Common myeloid progenitor, CD34-positive (primary cell): ENCODE data around the gene CMTM1.

Source experiments
- CTCF ChIA-PET: fragments of 350-600 bp; sonication (Branson Sonifier 250); formaldehyde crosslinking; loops from one replicate; lab custom pipeline; 2021; ENCODE audit warnings: antibody characterized with exemption; lab: Charles Lee
- POLR2A ChIA-PET: fragments of 350-600 bp; sonication (Branson Sonifier 250); formaldehyde crosslinking; loops from one replicate; lab custom pipeline; 2021; ENCODE audit warnings: antibody characterized with exemption; lab: Charles Lee
- DNase-seq, 3 donors: peaks; one replicate each; pipeline versions ENCODE4 v3.0.0 to v3.0.0-alpha.2; 2013
- H3K27ac ChIP-seq, 2 experiments: 1 replicate in 1 of 2; 2 replicates in 1 of 2; pipeline ENCODE4 v1.7.0; 2013; ENCODE audit warnings: inconsistent platforms in 2 of 2, low read length in 2 of 2, mild to moderate bottlenecking in 2 of 2, low read depth in 1 of 2, moderate library complexity in 1 of 2; ENCODE audit not compliant: severe bottlenecking in 2 of 2, insufficient read depth in 1 of 2, poor library complexity in 1 of 2
- H3K27me3 ChIP-seq, 5 experiments: replicated peaks in 2 of 5; 1 replicate in 3 of 5; 2 replicates in 2 of 5; pipeline versions ENCODE4 v1.6.1 to v1.7.0; 2013; ENCODE audit warnings: low read length in 4 of 5, mild to moderate bottlenecking in 2 of 5, moderate library complexity in 2 of 5, inconsistent platforms in 1 of 5; ENCODE audit not compliant: insufficient read depth in 5 of 5, control insufficient read depth in 4 of 5
- H3K36me3 ChIP-seq, 4 experiments: 1 replicate in 2 of 4; 2 replicates in 2 of 4; pipeline versions ENCODE4 v1.6.1 to v1.7.0; 2013; ENCODE audit warnings: low read length in 3 of 4, control low read depth in 1 of 4, mild to moderate bottlenecking in 1 of 4; ENCODE audit not compliant: control insufficient read depth in 4 of 4, insufficient read depth in 4 of 4
- H3K4me1 ChIP-seq, 4 experiments: 1 replicate in 3 of 4; 2 replicates in 1 of 4; pipeline versions ENCODE4 v1.6.1 to v1.7.1; 2013; ENCODE audit warnings: low read length in 3 of 4, mild to moderate bottlenecking in 3 of 4, control low read depth in 1 of 4, inconsistent platforms in 1 of 4, moderate library complexity in 1 of 4; ENCODE audit not compliant: control insufficient read depth in 4 of 4, insufficient read depth in 4 of 4; ENCODE audit errors: control extremely low read depth in 1 of 4
- H3K4me3 ChIP-seq, 7 experiments: 1 replicate in 4 of 7; 2 replicates in 3 of 7; pipeline versions ENCODE4 v1.5.1 to v1.7.0; 2013; ENCODE audit warnings: mild to moderate bottlenecking in 7 of 7, low read length in 6 of 7, moderate library complexity in 6 of 7, inconsistent platforms in 2 of 7, low read depth in 2 of 7, control low read depth in 1 of 7; ENCODE audit not compliant: insufficient read depth in 4 of 7, control insufficient read depth in 1 of 7; ENCODE audit errors: extremely low read depth in 1 of 7
- H3K9me3 ChIP-seq, 5 experiments: 1 replicate in 4 of 5; 2 replicates in 1 of 5; pipeline versions ENCODE4 v1.6.1 to v1.7.1; 2013; ENCODE audit warnings: low read length in 4 of 5, mild to moderate bottlenecking in 2 of 5, inconsistent platforms in 1 of 5, low read depth in 1 of 5, moderate library complexity in 1 of 5; ENCODE audit not compliant: control insufficient read depth in 4 of 5, insufficient read depth in 2 of 5; ENCODE audit errors: control extremely low read depth in 1 of 5
- WGBS: methylation state at CpG from one replicate; pipeline ENCODE4 v1.1.5; 2013; ENCODE audit not compliant: insufficient coverage; 5-methylcytosine and 5-hydroxymethylcytosine counted together

The CMTM1 gene

DNA sequence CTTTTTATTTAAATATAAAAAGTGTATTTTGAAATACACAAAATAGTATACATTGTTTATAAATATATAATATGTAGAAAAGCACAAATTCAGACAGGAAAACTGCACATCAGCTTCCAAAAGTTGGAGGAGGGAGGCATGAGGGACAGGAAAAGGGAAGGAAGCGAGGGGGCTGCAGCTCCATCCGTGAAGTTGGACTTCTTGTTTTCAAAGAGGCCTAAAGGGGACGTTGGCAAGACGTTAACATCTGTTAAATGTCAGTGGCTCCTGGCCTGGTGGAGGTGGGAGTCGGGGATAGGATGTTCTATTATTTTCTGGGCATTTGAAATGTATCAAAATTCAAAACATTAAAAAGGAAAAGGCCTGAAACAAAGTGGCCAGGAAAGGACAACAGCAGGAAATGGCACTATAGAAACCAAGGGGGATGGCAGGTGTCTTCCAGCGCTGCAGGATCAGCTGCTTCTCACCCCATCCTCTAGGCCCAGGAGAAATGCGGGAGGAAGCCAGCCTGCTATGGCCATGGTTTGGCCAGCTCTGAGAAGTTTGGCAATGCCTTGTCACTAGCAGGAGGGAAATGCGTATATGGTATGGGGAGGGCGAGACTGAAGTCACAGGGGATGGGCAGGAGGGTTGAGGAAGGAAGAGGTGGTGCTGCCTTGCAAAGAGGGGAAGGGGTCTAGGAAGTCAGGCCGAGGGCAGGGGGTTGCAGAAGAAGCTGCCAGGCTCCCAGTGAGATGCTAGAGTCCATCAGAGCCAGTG lies 19.4 kb downstream of the CMTM1 start:
- H3K4me1 ChIP-seq = peaks cover 6 to 67% (median 55%) of the 10 kb centered on the region in 4 experiments
- DNase-seq = peak in 2 of 3 donors; percentile 54 to 67
- no peaks in the 10 kb centered on the region for H3K9me3 ChIP-seq
- peak overlapping the region in 1 of 7 experiments; percentile 28 for H3K4me3 ChIP-seq
- ChIA-PET POLR2A (interaction anchor here (1.3 kb wide), 1 partner anchor 63 kb away, joined by 4 read pairs; no protein-coding TSS in a partner anchor), CTCF (interaction anchor here (0.7 to 3.0 kb wide), 10 partner anchors 16 to 74 kb away, joined by 3 to 16 read pairs (median 3); no protein-coding TSS in a partner anchor)
- 12% methylated on average over 9 of the region's 10 CpGs for WGBS
- no peaks in the 10 kb centered on the region for H3K27me3 ChIP-seq
- H3K27ac ChIP-seq = no peak overlapping the region
- H3K36me3 ChIP-seq = no peaks in the 10 kb centered on the region

DNA sequence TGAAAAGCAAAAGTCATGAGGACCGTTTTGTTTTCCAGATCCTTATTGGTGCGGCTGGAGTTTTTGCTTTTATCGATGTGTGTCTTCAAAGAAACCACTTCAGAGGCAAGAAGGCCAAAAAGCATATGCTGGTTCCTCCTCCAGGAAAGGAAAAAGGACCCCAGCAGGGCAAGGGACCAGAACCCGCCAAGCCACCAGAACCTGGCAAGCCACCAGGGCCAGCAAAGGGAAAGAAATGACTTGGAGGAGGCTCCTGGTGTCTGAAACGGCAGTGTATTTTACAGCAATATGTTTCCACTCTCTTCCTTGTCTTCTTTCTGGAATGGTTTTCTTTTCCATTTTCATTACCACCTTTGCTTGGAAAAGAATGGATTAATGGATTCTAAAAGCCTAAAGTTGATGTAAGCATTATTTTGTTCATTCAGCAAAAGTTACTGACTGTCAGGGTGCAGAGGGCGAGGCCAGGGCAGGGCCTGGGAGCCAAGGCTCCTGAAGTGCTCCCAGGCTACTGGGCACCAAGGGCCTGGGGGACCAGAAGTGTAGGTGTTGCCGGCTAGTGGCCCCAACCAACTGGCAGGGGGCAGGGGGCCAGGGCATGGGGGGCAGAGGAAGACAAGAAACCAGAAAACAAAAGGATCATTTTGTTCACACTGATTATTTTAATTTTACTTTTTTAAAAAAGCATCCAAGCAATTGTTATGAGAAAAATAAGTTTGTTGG lies 21.8 kb downstream of the CMTM1 start:
- Histone ChIP-seq H3K4me1 (peaks cover 6 to 65% (median 54%) of the 10 kb centered on the region in 4 experiments), H3K36me3 (no peaks in the 10 kb centered on the region), H3K4me3 (peak overlapping the region in 3 of 7 experiments; percentile 29 to 54 (median 38)), H3K27me3 (no peaks in the 10 kb centered on the region), H3K9me3 (no peaks in the 10 kb centered on the region), H3K27ac (no peak overlapping the region)
- DNase-seq = no peak
- ChIA-PET CTCF (interaction anchor here (0.6 to 3.1 kb wide), 20 partner anchors 9 to 245 kb away, joined by 3 to 78 read pairs (median 16); partner anchors contain the start of genes CKLF and CMTM2), POLR2A (no interaction called here)
- WGBS = 13% methylated on average over 4 of the region's 7 CpGs

DNA sequence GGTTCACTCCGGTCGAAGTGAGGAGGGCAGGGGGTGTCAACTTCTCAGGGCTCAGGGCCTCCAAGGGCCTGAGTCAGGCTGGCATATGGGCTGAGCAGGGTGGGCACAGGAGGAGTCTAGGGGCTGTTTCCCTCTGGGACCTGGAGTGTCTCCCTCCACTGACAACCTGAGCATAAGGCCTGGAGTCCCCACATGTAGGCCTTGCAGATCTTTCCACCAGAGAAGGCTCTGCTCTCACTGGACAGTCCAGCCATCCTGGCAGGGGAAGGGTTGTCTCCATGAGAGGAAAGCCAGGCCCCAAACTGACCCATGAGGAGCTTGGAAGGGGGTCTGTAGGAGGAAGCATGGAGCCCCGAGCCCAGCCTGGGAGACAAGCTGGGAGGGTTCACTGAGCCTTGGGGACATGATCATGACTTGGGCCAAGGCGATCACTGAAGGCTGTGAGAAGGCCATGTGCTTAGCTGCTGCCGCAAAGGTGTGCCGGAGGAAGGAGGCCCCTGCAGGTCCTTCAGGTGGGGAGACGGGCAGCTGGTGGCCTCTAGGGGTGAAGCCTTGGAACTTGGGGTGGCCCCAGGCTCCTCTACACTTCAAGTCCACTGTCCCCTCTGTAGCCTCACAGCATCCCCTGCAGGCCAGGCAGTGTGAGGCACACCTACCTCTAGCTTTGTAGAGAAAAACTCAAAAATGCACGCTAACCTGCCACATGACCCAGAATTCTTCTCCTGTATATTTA lies 22.9 kb downstream of the CMTM1 start:
- peak; percentile 88 to 92 (median 90) for DNase-seq
- no peaks in the 10 kb centered on the region for H3K27me3 ChIP-seq
- CTCF ChIA-PET = interaction anchor here (0.6 to 3.1 kb wide), 35 partner anchors 10 to 247 kb away, joined by 3 to 78 read pairs (median 7); partner anchors contain the start of genes CKLF and CMTM2
- POLR2A ChIA-PET = interaction anchor here (0.5 to 1.1 kb wide), 5 partner anchors 10 to 80 kb away, joined by 3 to 8 read pairs (median 4); no protein-coding TSS in a partner anchor
- H3K4me1 ChIP-seq = peaks cover 6 to 65% (median 54%) of the 10 kb centered on the region in 4 experiments
- no peak overlapping the region for H3K27ac ChIP-seq
- 97% methylated on average over 4 of the region's 8 CpGs for WGBS
- no peak overlapping the region for H3K4me3 ChIP-seq
- peaks cover 0 to 5% (median 0%) of the 10 kb centered on the region in 5 experiments for H3K9me3 ChIP-seq
- H3K36me3 ChIP-seq = no peaks in the 10 kb centered on the region

DNA sequence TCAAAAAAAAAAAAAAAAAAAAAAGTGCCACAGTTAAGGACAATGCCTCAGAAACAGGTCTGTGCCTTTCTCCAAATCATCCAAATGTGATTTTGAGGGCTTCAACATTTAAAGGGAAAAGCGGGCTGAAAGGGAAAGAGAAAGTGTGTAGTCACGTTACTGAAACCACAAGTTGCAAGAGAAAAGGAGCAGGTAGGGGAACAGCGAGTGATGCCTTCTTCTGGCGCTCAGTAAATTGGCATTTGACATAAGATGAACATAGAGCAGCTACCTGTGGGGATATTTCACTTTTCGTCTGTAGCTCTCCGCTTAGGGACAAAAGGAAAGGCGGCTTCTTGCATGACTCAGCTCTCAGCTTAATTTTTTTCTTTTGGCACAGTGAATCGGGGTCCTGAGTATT lies 24.1 kb downstream of the CMTM1 start:
- peaks cover 6 to 59% (median 53%) of the 10 kb centered on the region in 4 experiments for H3K4me1 ChIP-seq
- no peak overlapping the region for H3K27ac ChIP-seq
- peaks cover 0 to 5% (median 0%) of the 10 kb centered on the region in 5 experiments for H3K9me3 ChIP-seq
- H3K36me3 ChIP-seq = no peaks in the 10 kb centered on the region
- H3K4me3 ChIP-seq = peak overlapping the region in 5 of 7 experiments; percentile 27 to 78 (median 59)
- no peaks in the 10 kb centered on the region for H3K27me3 ChIP-seq
- DNase-seq = peak; percentile 69 to 83 (median 81)
- WGBS = 4% methylated on average over 6 of the region's 8 CpGs
- POLR2A ChIA-PET = interaction anchor here (0.8 kb wide), 1 partner anchor 66 kb away, joined by 3 read pairs; no protein-coding TSS in a partner anchor
- CTCF ChIA-PET = interaction anchor here (1.0 to 3.1 kb wide), 19 partner anchors 10 to 278 kb away, joined by 3 to 78 read pairs (median 13); partner anchors contain the start of genes CKLF, CMTM2 and CMTM3

DNA sequence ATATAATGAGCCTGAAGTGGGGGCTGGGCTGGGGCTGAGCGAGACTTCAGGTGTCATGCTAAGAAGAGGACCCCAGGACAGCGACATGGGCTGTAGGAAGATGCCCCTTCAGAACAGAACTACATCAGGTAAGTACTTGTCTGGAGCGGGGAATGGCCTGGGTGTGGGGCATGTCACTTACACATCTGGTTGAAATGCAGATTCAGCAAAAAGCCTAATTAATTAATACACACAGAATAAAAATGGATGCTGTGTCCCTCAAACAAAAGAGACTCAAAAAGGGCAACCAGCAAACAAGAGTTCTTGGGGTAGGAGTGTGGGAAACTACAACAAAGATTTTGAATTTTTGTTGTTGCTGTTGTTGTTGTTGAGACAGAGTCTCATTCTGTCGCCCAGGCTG lies 24.8 kb downstream of the CMTM1 start:
- 100% methylated on average over 3 of the region's 4 CpGs for WGBS
- Histone ChIP-seq H3K27me3 (no peaks in the 10 kb centered on the region), H3K4me3 (no peak overlapping the region), H3K9me3 (peaks cover 0 to 5% (median 0%) of the 10 kb centered on the region in 5 experiments), H3K36me3 (no peaks in the 10 kb centered on the region), H3K27ac (no peak overlapping the region), H3K4me1 (peaks cover 6 to 52% (median 46%) of the 10 kb centered on the region in 4 experiments)
- POLR2A ChIA-PET = interaction anchor here (0.8 kb wide), 1 partner anchor 66 kb away, joined by 3 read pairs; no protein-coding TSS in a partner anchor
- CTCF ChIA-PET = interaction anchor here (1.0 to 3.1 kb wide), 15 partner anchors 9 to 277 kb away, joined by 3 to 78 read pairs (median 21); partner anchors contain the start of genes CKLF, CMTM2 and CMTM3
- no peak for DNase-seq

DNA sequence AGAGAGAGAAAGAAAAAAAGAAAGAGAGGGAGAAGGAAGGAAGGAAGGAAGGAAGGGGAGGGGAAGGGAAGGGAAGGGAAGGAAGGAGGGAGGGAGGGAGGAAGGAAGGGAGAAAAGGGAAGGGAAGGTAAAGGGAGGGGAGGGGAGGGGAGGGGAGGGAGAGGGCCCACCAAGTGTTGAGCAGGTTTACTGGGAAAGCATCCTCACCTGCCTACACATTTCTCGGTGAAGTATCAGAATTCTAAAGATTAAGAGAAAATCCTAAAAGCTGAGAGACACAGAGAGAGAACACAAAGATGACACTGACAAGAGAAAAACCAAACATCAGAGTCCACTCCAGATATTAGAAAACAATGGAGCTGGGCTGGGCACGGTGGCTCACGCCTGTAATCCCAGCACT lies 26.0 kb downstream of the CMTM1 start:
- WGBS = 70% methylated on average over 2 of the region's 3 CpGs
- Histone ChIP-seq H3K36me3 (no peaks in the 10 kb centered on the region), H3K9me3 (peaks cover 0 to 5% (median 0%) of the 10 kb centered on the region in 5 experiments), H3K27ac (no peak overlapping the region), H3K27me3 (no peaks in the 10 kb centered on the region), H3K4me3 (no peak overlapping the region), H3K4me1 (peaks cover 3 to 40% (median 33%) of the 10 kb centered on the region in 4 experiments)
- no peak for DNase-seq
- CTCF ChIA-PET = interaction anchor here (1.6 kb wide), 1 partner anchor 10 kb away, joined by 5 read pairs; no protein-coding TSS in a partner anchor
- POLR2A ChIA-PET = no interaction called here
